Activated T-helper 2 cell treated with anti-CD3 and anti-CD28 coated beads, Interferon-gamma antibody, Interleukin-2, Interleukin-4, amounts not matched to agents 10 μg/mL and 5 μg/mL and 100 μg/mL, durations not matched to agents 14 hours and 24 hours and 36 hours (primary cell): ENCODE data around the gene PLIN5. TPM values are rescaled to one million over a fixed set of nuclear protein-coding genes. Genes with fewer than 3 reads are reported as not detected.

Experiments used
- DNase-seq: peaks from one replicate; pipeline ENCODE4 v3.0.0; 2021; ENCODE audit warnings: low spot score
- H3K27ac Mint-ChIP-seq: one replicate; pipeline ENCODE4 v1.8.0; 2021; ENCODE audit warnings: mixed read lengths
- H3K27me3 Mint-ChIP-seq: one replicate; pipeline ENCODE4 v1.8.0; 2021; ENCODE audit warnings: low read depth, mixed read lengths
- H3K36me3 Mint-ChIP-seq: one replicate; pipeline ENCODE4 v1.8.0; 2021; ENCODE audit warnings: low read depth, mixed read lengths
- H3K4me1 Mint-ChIP-seq: one replicate; pipeline ENCODE4 v1.8.0; 2021; ENCODE audit warnings: low read depth, mixed read lengths
- H3K4me3 Mint-ChIP-seq: one replicate; pipeline ENCODE4 v1.8.0; 2021; ENCODE audit warnings: low read depth, mild to moderate bottlenecking, moderate library complexity, mixed read lengths
- H3K9me3 Mint-ChIP-seq: one replicate; pipeline ENCODE4 v1.8.0; 2021; ENCODE audit warnings: mixed read lengths
- intact Hi-C: fragments of 100-400 bp; cut with micrococcal nuclease; formaldehyde crosslinking; loops from one replicate; pipeline ENCODE4 v1.15.1; 2023
- total RNA-seq: library from RNA; stranded (reverse); gene quantifications from 2 replicates; pipeline ENCODE4 v1.2.3, GENCODE V29; 2022

The PLIN5 gene
- total RNA-seq, 1 donor from 2014 or later = 0.27 TPM

DNA sequence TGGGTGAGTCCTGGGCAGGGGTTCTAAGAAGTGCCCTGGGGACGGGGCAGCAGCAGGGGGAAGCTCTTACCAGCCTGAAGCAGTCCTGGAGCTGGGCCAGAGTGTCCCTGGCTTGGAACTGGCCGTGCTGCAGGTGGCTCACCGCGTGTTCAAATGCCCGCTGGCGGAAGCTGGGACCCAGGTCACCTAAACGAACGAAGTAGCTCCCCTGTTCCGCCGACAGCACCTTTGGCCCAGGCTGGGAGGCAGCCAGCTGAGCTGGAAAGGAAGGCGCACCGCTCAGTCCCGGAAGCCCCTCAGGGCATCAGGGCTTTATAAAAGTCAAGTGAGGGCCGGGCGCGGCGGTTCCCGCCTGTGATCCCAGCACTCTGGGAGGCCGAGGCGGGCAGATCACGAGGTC is 26.3 kb downstream of the PLIN5 start:
- no peak overlapping the region for H3K27ac Mint-ChIP-seq
- no peak for DNase-seq
- intact Hi-C loops = no loop called here
- H3K4me1 Mint-ChIP-seq = peaks cover 6% of the 10 kb centered on the region
- no peaks in the 10 kb centered on the region for H3K9me3 Mint-ChIP-seq
- H3K4me3 Mint-ChIP-seq = no peak overlapping the region
- peaks cover 3% of the 10 kb centered on the region for H3K36me3 Mint-ChIP-seq
- H3K27me3 Mint-ChIP-seq = no peaks in the 10 kb centered on the region

DNA sequence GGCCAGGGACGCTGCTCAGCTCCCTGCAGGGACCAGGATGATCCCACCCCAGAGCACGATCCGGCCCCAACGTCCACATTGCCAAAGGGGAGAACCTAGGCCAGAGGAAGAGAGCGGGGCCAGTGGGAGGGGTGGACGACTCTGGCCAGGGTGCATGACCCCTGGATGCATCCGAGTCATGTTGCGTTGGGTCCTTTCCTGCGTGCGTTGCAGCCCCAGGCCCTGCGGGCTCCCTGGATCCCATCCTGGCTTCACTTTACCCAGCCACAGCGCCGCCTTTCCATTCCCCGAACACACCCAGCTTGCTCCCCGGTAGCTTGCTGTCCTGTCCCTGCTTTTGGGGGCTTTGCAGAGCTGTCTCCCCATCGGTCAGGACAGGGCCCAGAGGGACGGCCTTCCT is 27.2 kb downstream of the PLIN5 start:
- Mint-ChIP-seq H3K4me1 (peaks cover 6% of the 10 kb centered on the region), H3K36me3 (peaks cover 3% of the 10 kb centered on the region), H3K4me3 (no peak overlapping the region), H3K27me3 (no peaks in the 10 kb centered on the region), H3K9me3 (no peaks in the 10 kb centered on the region), H3K27ac (no peak overlapping the region)
- intact Hi-C loops = no loop called here
- DNase-seq = no peak

DNA sequence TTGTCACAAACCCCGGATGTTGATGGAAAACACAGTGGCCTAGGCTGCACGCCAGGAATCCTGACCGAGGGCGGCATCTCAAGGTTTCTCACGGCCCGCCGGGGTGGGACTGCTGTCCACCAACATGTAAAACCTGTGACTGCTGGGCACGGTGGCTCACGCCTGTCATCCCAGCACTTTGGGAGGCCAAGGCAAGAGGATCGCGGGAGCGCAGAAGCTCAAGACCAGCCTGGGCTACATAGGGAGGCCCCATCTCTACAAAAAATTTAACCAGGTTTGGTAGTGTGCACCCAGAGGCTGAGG is 27.9 kb downstream of the PLIN5 start:
- Mint-ChIP-seq H3K27me3 (no peaks in the 10 kb centered on the region), H3K9me3 (no peaks in the 10 kb centered on the region), H3K4me1 (peaks cover 6% of the 10 kb centered on the region), H3K27ac (no peak overlapping the region), H3K4me3 (no peak overlapping the region), H3K36me3 (peaks cover 3% of the 10 kb centered on the region)
- intact Hi-C loops = no loop called here
- no peak for DNase-seq

DNA sequence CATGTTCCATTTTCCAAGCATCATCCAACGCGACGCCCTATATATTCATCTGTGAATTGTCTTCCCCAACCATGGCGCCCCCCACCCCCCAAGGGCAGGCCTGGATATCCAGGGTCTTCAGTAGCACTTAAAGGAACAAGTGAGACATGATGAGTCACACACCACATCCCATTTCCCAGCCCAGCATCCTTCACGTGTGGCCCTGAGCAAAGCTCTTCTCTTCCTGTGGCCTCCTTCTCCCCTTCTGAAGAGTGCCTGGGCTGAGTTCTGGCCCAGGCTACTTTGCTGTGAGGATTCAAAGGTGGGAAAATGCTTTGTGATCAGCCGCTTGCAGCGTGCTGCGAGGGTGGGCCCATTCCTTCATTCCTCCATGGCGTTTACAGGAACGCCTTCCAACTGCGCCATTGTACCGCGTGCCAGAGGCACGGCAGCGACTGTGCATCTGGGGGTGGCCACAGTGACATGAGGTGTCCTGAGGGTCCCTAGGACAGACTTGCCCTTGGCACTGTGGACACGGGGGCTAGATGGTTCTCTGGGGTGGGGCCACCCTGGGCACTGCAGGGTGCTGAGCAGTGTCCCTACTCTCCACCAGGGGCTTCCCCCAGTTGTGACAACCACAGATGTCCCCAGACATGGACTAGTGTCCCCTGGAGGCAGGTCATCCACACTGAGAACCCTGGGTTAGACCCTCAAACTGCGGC is 28.4 kb downstream of the PLIN5 start:
- intact Hi-C loops = no loop called here
- H3K36me3 Mint-ChIP-seq = peaks cover 3% of the 10 kb centered on the region
- H3K27me3 Mint-ChIP-seq = no peaks in the 10 kb centered on the region
- H3K9me3 Mint-ChIP-seq = no peaks in the 10 kb centered on the region
- H3K27ac Mint-ChIP-seq = peak overlapping the region; percentile 74
- peaks cover 6% of the 10 kb centered on the region for H3K4me1 Mint-ChIP-seq
- no peak for DNase-seq
- H3K4me3 Mint-ChIP-seq = no peak overlapping the region

DNA sequence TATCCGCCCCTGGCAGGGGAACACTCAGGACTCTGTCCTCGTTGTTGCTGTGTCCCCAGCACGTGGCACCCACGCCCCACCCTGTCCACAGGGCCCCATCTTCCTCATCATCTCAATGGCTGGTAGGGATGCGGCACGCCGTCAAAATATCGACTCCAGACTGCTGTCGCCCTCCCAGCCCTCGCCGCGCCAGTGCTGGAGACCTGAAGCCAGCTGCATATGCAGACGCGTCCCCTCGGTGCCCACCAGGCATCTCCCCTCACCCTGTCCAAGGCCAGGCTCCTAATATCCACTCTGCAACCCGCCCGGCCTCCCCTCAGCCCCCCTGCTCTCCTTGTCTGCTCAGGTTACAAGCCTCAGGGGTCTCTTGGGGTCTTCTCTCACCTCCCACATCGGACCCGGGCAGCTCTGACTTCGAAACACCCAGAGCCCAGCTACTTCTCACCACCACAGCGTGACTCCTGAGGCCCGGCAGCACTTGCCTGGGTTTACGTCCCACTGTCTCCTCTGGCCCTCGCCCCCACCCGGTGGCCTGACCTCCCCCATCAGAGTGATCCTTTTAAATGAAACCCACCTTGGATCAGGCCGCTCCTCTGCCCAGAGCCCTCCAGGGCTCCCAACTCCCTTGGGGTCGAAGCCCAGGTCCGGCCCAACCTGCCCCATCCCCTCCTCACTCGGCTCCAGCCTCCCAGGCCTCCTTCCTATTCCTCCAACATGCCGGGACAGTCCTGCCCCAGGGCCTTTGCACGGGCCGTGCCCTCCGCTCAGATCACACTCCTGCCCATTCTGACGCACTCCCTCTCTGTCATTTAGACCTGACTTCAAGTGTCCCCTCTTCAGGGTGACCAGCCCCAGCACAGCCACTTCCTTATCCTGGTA is 29.2 kb downstream of the PLIN5 start:
- Mint-ChIP-seq H3K9me3 (no peaks in the 10 kb centered on the region), H3K4me3 (no peak overlapping the region), H3K27ac (peak overlapping the region; percentile 74), H3K4me1 (peaks cover 6% of the 10 kb centered on the region), H3K27me3 (no peaks in the 10 kb centered on the region), H3K36me3 (peaks cover 3% of the 10 kb centered on the region)
- DNase-seq = no peak
- intact Hi-C loops = no loop called here

DNA sequence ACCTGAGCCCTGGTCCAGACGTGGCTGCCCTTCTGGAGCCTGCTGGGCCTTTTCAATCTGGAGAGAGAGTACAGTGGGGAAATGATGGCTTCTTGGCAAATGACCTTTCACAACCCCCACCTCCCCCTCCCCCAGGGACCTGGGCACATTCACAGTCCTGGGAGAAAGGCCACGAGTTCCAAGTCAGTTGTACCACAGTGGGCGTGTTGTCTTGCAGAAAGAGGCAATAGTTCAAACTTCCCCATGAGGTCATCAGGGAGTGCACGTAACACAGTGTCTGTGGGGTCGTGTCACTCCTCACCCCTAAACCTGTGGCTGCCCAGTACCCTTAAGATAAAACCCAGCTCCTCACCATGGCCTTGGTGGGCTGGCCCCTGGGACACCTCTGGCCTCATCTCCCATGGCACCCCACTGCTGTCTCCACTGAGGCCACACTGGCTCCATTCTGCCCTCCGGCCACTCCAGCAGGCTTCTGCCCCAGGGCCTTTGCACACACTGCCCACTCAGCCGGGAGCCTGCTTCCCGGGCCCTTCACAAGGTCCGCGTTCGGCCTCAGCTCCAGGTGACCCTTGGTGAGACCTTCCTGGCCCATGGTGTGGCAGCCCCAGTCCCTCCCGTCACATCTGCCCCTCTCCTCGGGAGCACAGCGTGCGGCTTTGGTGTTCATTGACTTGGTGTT is 30.0 kb downstream of the PLIN5 start:
- Mint-ChIP-seq H3K27me3 (no peaks in the 10 kb centered on the region), H3K36me3 (peaks cover 3% of the 10 kb centered on the region), H3K9me3 (no peaks in the 10 kb centered on the region), H3K4me3 (no peak overlapping the region), H3K27ac (peak overlapping the region; percentile 38), H3K4me1 (peaks cover 6% of the 10 kb centered on the region)
- intact Hi-C loops = no loop called here
- no peak for DNase-seq

DNA sequence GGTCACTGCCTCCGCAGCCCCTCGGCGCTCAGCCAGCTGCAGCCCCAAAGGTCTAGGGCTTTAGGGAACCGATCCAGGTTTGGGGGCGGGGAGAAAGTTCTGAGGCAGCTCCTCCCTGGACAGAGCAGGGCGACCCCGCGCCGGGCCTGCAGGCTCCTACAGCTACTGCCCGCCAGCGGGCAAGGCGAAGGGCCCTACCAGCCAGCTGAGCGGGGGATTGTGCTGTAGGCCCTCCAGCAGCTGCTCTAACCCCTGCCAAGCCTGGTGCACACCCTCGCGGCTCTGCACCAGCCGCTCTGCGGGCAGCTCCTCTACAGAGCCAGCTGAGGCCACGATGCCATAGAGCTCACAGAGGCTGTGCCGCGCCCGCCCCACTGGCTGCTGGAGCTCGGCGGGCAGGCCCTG is 30.7 kb downstream of the PLIN5 start:
- H3K27me3 Mint-ChIP-seq = no peaks in the 10 kb centered on the region
- intact Hi-C loops = no loop called here
- H3K4me1 Mint-ChIP-seq = peaks cover 6% of the 10 kb centered on the region
- no peaks in the 10 kb centered on the region for H3K9me3 Mint-ChIP-seq
- peaks cover 5% of the 10 kb centered on the region for H3K36me3 Mint-ChIP-seq
- H3K27ac Mint-ChIP-seq = no peak overlapping the region
- no peak overlapping the region for H3K4me3 Mint-ChIP-seq
- DNase-seq = no peak

DNA sequence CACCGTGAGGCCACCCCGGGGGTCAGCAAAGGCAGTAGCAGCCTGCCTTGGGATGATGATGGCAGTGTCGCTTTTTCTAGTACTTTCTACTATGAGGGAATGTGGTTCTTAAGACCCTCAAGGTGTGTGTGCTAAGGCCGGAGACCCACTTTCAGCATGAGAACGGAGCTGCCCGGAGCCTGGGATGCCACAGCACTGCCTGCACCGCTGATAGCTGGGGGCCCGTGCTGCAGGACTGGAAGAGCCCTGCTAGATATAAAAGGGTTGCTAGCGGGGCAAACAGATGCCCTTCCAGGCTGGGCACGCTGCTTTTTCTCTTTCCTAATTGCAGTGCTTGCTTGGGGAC is 31.2 kb downstream of the PLIN5 start:
- no peak overlapping the region for H3K4me3 Mint-ChIP-seq
- DNase-seq = no peak
- peaks cover 6% of the 10 kb centered on the region for H3K4me1 Mint-ChIP-seq
- peaks cover 6% of the 10 kb centered on the region for H3K36me3 Mint-ChIP-seq
- no peak overlapping the region for H3K27ac Mint-ChIP-seq
- H3K27me3 Mint-ChIP-seq = no peaks in the 10 kb centered on the region
- intact Hi-C loops = no loop called here
- no peaks in the 10 kb centered on the region for H3K9me3 Mint-ChIP-seq

DNA sequence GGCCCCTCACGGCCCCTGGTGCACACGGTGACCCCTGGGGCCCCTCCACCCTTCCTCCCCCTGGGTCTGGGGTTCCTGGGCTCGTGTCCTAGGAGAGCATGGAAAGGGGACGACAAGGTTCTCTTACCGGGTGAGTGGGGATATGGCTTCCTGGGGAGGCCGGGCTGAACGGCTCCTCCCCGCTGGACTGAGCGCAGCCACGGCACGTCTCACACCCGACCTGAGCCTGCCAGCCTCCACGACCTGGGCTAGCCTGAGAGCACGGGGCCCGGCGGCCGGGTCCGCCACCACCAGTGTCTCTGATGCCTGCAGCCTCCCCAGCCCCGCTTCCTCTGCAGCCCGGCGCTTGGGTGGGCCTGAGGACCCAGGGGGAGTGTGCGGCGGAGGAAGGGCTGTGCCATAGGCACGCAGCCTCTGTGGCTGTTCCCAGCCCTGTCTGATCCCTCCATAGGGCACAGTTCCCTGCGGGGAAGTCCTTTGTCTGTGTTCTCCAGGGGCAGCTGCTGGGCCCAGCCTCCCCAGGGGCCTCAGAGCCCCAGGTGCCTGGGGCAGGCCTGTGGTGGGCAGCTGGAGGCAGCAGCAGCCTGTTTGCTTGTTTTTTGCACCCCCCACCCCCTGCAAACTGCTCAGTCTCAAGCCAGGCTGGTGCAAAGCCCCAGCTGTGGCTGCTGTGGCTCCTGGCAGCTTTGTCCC is 31.7 kb downstream of the PLIN5 start:
- DNase-seq = no peak
- peaks cover 6% of the 10 kb centered on the region for H3K4me1 Mint-ChIP-seq
- no peaks in the 10 kb centered on the region for H3K27me3 Mint-ChIP-seq
- intact Hi-C loops = no loop called here
- H3K4me3 Mint-ChIP-seq = no peak overlapping the region
- H3K9me3 Mint-ChIP-seq = no peaks in the 10 kb centered on the region
- no peak overlapping the region for H3K27ac Mint-ChIP-seq
- H3K36me3 Mint-ChIP-seq = peaks cover 6% of the 10 kb centered on the region

DNA sequence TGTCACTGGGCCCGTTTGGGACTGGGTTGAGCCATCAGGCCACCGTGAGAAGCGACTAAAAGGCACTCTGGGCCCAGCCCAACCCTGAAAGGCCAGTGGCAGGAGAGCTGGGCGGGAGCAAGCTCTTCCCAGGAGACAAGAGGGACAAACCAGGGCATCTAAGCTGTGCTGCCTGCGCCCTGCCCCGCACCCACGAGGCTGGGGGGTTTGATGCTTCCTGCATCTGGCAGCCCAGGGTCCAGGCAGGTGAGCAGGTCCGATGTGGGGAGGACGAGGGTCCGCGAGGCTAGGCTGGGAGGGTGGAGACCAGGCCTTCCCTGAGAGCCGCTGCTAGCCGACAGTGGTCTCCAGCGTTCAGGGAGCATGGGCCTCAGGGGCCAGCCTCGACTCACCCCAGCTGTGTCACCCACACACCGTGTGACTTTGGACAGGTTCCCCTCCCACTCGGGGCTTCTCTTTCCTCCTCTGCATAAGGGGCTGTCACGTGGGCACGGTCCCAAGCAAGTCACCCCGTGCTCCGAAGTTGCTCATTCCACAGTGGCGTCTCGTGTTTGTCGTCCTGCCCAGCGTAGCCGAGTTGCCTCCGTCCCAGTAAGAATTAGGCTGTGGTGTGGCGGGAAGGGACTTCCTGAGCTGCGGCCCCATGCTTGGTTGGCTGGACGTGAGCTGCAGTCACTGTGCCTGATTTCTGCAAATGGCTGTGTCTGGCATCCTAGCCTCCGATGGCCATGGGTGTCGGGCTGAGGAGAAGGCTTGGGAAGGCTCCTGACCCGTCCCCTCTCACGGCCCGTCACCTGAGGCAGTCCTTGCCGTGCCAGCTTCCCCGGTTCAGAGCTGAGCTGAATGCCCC is 32.5 kb downstream of the PLIN5 start:
- no peak overlapping the region for H3K27ac Mint-ChIP-seq
- H3K4me1 Mint-ChIP-seq = peaks cover 6% of the 10 kb centered on the region
- H3K27me3 Mint-ChIP-seq = no peaks in the 10 kb centered on the region
- peaks cover 6% of the 10 kb centered on the region for H3K36me3 Mint-ChIP-seq
- no peaks in the 10 kb centered on the region for H3K9me3 Mint-ChIP-seq
- H3K4me3 Mint-ChIP-seq = no peak overlapping the region
- intact Hi-C loops = no loop called here
- no peak for DNase-seq

DNA sequence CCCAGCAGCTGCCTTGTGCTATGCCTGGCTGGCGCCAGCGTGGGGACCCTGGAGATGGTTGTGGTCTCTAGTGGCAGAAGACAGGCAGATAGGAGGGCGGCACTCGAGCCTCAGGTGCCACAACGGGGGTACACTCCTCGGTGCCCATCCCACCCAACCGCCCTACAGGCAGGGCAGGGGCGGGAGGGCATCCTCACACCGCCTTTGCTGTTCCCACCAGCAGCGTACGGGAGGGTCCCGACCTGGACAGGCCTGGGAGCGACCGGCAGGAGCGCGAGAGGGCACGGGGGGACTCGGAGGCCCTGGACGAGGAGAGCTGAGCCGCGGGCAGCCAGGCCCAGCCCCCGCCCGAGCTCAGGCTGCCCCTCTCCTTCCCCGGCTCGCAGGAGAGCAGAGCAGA is 33.3 kb downstream of the PLIN5 start:
- no peak for DNase-seq
- intact Hi-C loops = no loop called here
- Mint-ChIP-seq H3K4me1 (peaks cover 5% of the 10 kb centered on the region), H3K4me3 (no peak overlapping the region), H3K36me3 (peaks cover 6% of the 10 kb centered on the region), H3K27me3 (no peaks in the 10 kb centered on the region), H3K27ac (no peak overlapping the region), H3K9me3 (no peaks in the 10 kb centered on the region)
